Measurements from ENCODE around the gene PIM3. TPM values are rescaled to one million over a fixed set of nuclear protein-coding genes. Genes with fewer than 3 reads are reported as not detected.

Gene PIM3
- total RNA-seq (2021; fragmentation: NEBNext Ultra II Directional; extraction: Animal tissue kit (Norgen Biotek cat#: 25700)) (30.0 and 31.2 TPM in 2 replicates), polyA plus RNA-seq (2011; rRNA removed) (22.6 and 40.2 TPM in 2 replicates), polyA minus RNA-seq (2011; rRNA and poly(A)+ RNA removed) (3.8 and 3.9 TPM in 2 replicates)
- 20.5 TPM for polyA plus RNA-seq (2011; cell fraction: cytosol; rRNA removed)
- polyA plus RNA-seq (2011; cell fraction: nucleus; rRNA removed) = 43.4 TPM
- polyA plus RNA-seq (2012, experiment 1 of 2) = 16.0 to 28.8 TPM (median 24.5 TPM) in 4 replicates
- 23.8 TPM for polyA plus RNA-seq (2012, experiment 2 of 2)
- polyA plus RNA-seq (2013, experiment 1 of 2) = 20.9 TPM
- polyA plus RNA-seq (2013, experiment 2 of 2) = 21.1 TPM
- polyA minus RNA-seq (2011; cell fraction: cytosol; rRNA and poly(A)+ RNA removed) = 17.7 TPM
- 20.5 TPM for polyA minus RNA-seq (2011; cell fraction: nucleus; rRNA and poly(A)+ RNA removed)
- long read RNA-seq, experiment 1, transcript PIM3-201 (6 exons, 2,369 nt) = major isoform, 7 of 24 reads
- long read RNA-seq, experiment 1, partial matches to known transcripts = 15 of 24 reads
- long read RNA-seq, experiment 1, other reads (novel, unspliced or antisense) = 2 of 24 reads
- long read RNA-seq, experiment 2, partial matches to known transcripts = 3 of 3 reads
- long read RNA-seq, experiment 2, other reads (novel, unspliced or antisense) = 0 of 3 reads

- H3K9me3 ChIP-seq (ENCODE audit: insufficient read depth in 2 of 2, low read depth in 1 of 2, low read length in 1 of 2) = no peaks in the 10 kb centered on the region
- H2BK15ac ChIP-seq (ENCODE audit: low read length) = no peak within 1 kb of the TSS; the same call in 1 of the 2 replicates
- 0 out of 2 replicates have a peak, but pooled peaks cover 2% of the 10 kb centered on the region for H3K79me1 ChIP-seq (ENCODE audit: low read depth, low read length)
- H3K23ac ChIP-seq (ENCODE audit: insufficient read length) = no peak within 1 kb of the TSS
- peak within 1 kb of the TSS; percentile 49 to 79 (median 74) for H3K4me3 ChIP-seq (ENCODE audit: extremely low read depth in 1 of 4, insufficient read depth in 2 of 4, low read depth in 3 of 4, low read length in 4 of 4)
- WGBS, 2 experiments (ENCODE audit: extremely low coverage in 1 of 2, insufficient coverage in 1 of 2, insufficient read length in 1 of 2, insufficient replicate concordance in 2 of 2, low coverage in 1 of 2, low lambda C conversion rate in 2 of 2, missing lambda C conversion rate in 1 of 2) = 2% methylated on average over 85 of the region's 137 CpGs; no CpG with 5 or more reads in 1 of the 2 experiments
- H2BK20ac ChIP-seq (ENCODE audit: low read length) = no peak within 1 kb of the TSS
- H3K79me2 ChIP-seq (ENCODE audit: control insufficient read depth in 1 of 2, insufficient read depth in 2 of 2, low read length in 2 of 2) = peaks cover 0 to 19% of the 10 kb centered on the region in 2 experiments; a peak in 1 of 4 replicates
- H3K56ac ChIP-seq (replicated peaks; ENCODE audit: insufficient read length, low read depth, low read length) = peak within 1 kb of the TSS; percentile 69
- peak within 1 kb of the TSS; percentile 44; the same call in 1 of the 2 replicates for H2BK5ac ChIP-seq (ENCODE audit: low read depth, low read length)
- H2AFZ ChIP-seq (ENCODE audit: low read length) = no peak within 1 kb of the TSS
- peak within 1 kb of the TSS; percentile 51 to 96 for H3K4me2 ChIP-seq (ENCODE audit: insufficient read depth in 1 of 2, low read depth in 2 of 2, low read length in 2 of 2)
- peaks cover 16 to 20% of the 10 kb centered on the region in 2 experiments for H4K20me1 ChIP-seq (replicated peaks in 1 of 2; ENCODE audit: control insufficient read depth in 1 of 2, insufficient read depth in 2 of 2, low read length in 2 of 2)
- H3K18ac ChIP-seq (ENCODE audit: extremely low read depth, low read length) = peak within 1 kb of the TSS; percentile 71
- FAIRE-seq = no peak
- H2AK5ac ChIP-seq (ENCODE audit: low read depth, low read length) = no peak within 1 kb of the TSS
- H3K4me1 ChIP-seq (replicated peaks in 1 of 4; ENCODE audit: control insufficient read depth in 3 of 4, insufficient read depth in 4 of 4, low read length in 3 of 4) = peaks cover 0 to 22% (median 12%) of the 10 kb centered on the region in 4 experiments; a peak in 5 of 7 replicates
- H3K14ac ChIP-seq (ENCODE audit: insufficient read length) = no peak within 1 kb of the TSS
- peak within 1 kb of the TSS; percentile 77 for H4K5ac ChIP-seq (ENCODE audit: insufficient read length, low read depth, low read length)
- H3K9ac ChIP-seq (replicated peaks in 1 of 4; ENCODE audit: extremely low read depth in 1 of 4, low read depth in 3 of 4, low read length in 3 of 4) = peak within 1 kb of the TSS; percentile 48 to 83 (median 69); a peak in 6 of 7 replicates
- no peak within 1 kb of the TSS for H2BK120ac ChIP-seq (replicated peaks; ENCODE audit: low read depth, low read length)
- ChIA-PET CTCF (ENCODE audit: partially characterized antibody) (interaction anchor here (1.2 kb wide), 1 partner anchor 14 kb away, joined by 5 read pairs; no protein-coding TSS in a partner anchor), POLR2A (ENCODE audit: partially characterized antibody) (interaction anchor here (0.9 to 2.6 kb wide), 7 partner anchors 9 to 40 kb away, joined by 3 to 9 read pairs (median 4); no protein-coding TSS in a partner anchor)
- H3K36me3 ChIP-seq (ENCODE audit: control insufficient read depth in 2 of 4, insufficient read depth in 4 of 4, low read length in 3 of 4) = peaks cover 8 to 18% (median 12%) of the 10 kb centered on the region in 4 experiments; a peak in 6 of 8 replicates
- peaks cover 0 to 12% (median 6%) of the 10 kb centered on the region in 4 experiments; a peak in 6 of 7 replicates for H3K27me3 ChIP-seq (replicated peaks in 1 of 4; ENCODE audit: control insufficient read depth in 3 of 4, extremely low read depth in 1 of 4, insufficient read depth in 3 of 4, low read length in 3 of 4)
- peak within 1 kb of the TSS; percentile 91 for H4K8ac ChIP-seq (ENCODE audit: extremely low read depth, insufficient read depth, low read length)
- H3K27ac ChIP-seq (ENCODE audit: low read depth, low read length) = peak within 1 kb of the TSS; percentile 86; the same call in 1 of the 2 replicates
- peak; percentile 66 to 87 for DNase-seq (ENCODE audit: low read depth in 1 of 2, low spot score in 2 of 2)
- H3K23me2 ChIP-seq (ENCODE audit: low read depth, low read length) = peaks cover 13% of the 10 kb centered on the region; the same call in 1 of the 2 replicates
- H2BK12ac ChIP-seq (ENCODE audit: low read depth, low read length) = peak within 1 kb of the TSS; percentile 75; the same call in 1 of the 2 replicates
- peak within 1 kb of the TSS; percentile 91 for H3K4ac ChIP-seq (replicated peaks; ENCODE audit: insufficient read length, low read depth, low read length)
- H4K91ac ChIP-seq (replicated peaks; ENCODE audit: insufficient read length, low read length) = peak within 1 kb of the TSS; percentile 95
- TF ChIP-seq, protein P1, sequence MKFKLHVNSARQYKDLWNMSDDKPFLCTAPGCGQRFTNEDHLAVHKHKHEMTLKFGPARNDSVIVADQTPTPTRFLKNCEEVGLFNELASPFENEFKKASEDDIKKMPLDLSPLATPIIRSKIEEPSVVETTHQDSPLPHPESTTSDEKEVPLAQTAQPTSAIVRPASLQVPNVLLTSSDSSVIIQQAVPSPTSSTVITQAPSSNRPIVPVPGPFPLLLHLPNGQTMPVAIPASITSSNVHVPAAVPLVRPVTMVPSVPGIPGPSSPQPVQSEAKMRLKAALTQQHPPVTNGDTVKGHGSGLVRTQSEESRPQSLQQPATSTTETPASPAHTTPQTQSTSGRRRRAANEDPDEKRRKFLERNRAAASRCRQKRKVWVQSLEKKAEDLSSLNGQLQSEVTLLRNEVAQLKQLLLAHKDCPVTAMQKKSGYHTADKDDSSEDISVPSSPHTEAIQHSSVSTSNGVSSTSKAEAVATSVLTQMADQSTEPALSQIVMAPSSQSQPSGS (IDR thresholded peaks at IDR 0.05; ENCODE audit: low read length) = no peak
- TF ChIP-seq YY1 (IDR thresholded peaks at IDR 0.05; ENCODE audit: low read depth, low read length) = no peak
- no peak for TF ChIP-seq EP300 (IDR thresholded peaks at IDR 0.05; ENCODE audit: borderline replicate concordance in 1 of 2, low read depth in 2 of 2, low read length in 2 of 2)
- peak; percentile 26 for TF ChIP-seq TAF7 (optimal IDR thresholded peaks at IDR 0.05; ENCODE audit: borderline replicate concordance, low read depth, low read length)
- TF ChIP-seq ASH2L (IDR thresholded peaks at IDR 0.05; ENCODE audit: low read length) = peak; percentile 38
Observed at GRCh38 chr22:49960159-49961004, at the start of gene PIM3. PIM3 (plus strand) TSS chr22:49960772; CDS start chr22:49960948, 176 bp downstream.

Data from H1 (cell line).